Esophagus muscularis mucosa (tissue), 4 donors: ENCODE results near the gene GNG2.

Source experiments
- EP300 ChIP-seq: sonication (generic); formaldehyde crosslinking; IDR thresholded peaks from one replicate; pipeline ENCODE4 v1.6.1; 2017; ENCODE audit warnings: antibody characterized with exemption
- POLR2A ChIP-seq: fragments of 450-650 bp; IDR thresholded peaks from one replicate; pipeline ENCODE4 v1.6.1; 2017; ENCODE audit warnings: antibody characterized with exemption, moderate library complexity, mild to moderate bottlenecking, low read depth
- TF ChIP-seq, protein P1 (sequence below), 3 experiments: fragments of 200-600 bp in 2 of 3; fragments of 450-650 bp in 1 of 3; sonication (generic) in 2 of 3; IDR thresholded peaks; one replicate each; pipeline ENCODE4 v1.5.1; 2017 to 2019; ENCODE audit warnings: antibody characterized with exemption in 3 of 3, mild to moderate bottlenecking in 2 of 3, moderate library complexity in 1 of 3

- TF ChIP-seq, protein P1, sequence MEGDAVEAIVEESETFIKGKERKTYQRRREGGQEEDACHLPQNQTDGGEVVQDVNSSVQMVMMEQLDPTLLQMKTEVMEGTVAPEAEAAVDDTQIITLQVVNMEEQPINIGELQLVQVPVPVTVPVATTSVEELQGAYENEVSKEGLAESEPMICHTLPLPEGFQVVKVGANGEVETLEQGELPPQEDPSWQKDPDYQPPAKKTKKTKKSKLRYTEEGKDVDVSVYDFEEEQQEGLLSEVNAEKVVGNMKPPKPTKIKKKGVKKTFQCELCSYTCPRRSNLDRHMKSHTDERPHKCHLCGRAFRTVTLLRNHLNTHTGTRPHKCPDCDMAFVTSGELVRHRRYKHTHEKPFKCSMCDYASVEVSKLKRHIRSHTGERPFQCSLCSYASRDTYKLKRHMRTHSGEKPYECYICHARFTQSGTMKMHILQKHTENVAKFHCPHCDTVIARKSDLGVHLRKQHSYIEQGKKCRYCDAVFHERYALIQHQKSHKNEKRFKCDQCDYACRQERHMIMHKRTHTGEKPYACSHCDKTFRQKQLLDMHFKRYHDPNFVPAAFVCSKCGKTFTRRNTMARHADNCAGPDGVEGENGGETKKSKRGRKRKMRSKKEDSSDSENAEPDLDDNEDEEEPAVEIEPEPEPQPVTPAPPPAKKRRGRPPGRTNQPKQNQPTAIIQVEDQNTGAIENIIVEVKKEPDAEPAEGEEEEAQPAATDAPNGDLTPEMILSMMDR (IDR thresholded peaks at IDR 0.05): no peak
- TF ChIP-seq POLR2A (no peak), EP300 (no peak)
Observed at GRCh38 chr14:52007637-52008036, 147.2 kb downstream of the GNG2 start.
